ENCODE results near the gene NHLRC2. TPM values are rescaled to one million over a fixed set of nuclear protein-coding genes. Genes with fewer than 3 reads are reported as not detected.

Gene NHLRC2
- total RNA-seq, 1 experiment from 2014 or later = 30.9 TPM

GRCh38 chr10:113846036-113846435, 8.4 kb upstream of the NHLRC2 start:
- no peak overlapping the region for H3K4ac ChIP-seq (ENCODE audit: low read depth, low read length)
- Mint-ChIP-seq H3K27ac (no peak overlapping the region), H3K4me3 (no peak overlapping the region), H3K27me3 (ENCODE audit: low read depth) (no peaks in the 10 kb centered on the region), H3K9me3 (no peaks in the 10 kb centered on the region), H3K4me1 (peaks cover 7 to 8% of the 10 kb centered on the region in 2 experiments; a peak in 2 of 4 replicates), H3K36me3 (ENCODE audit: insufficient read depth in 1 of 3, low read depth in 3 of 3) (peaks cover 0 to 26% (median 16%) of the 10 kb centered on the region in 3 experiments; a peak in 5 of 7 replicates)
- no peak overlapping the region for H2BK15ac ChIP-seq (ENCODE audit: low read depth, low read length)
- WGBS (ENCODE audit: extremely low coverage, insufficient read length, low lambda C conversion rate) = no CpG with 5 or more reads among the region's 2 CpGs
- H2BK20ac ChIP-seq (ENCODE audit: low read depth, low read length, poor library complexity, severe bottlenecking) = no peak overlapping the region
- H2AK5ac ChIP-seq (ENCODE audit: insufficient read length, low read length) = no peak overlapping the region
- no peaks in the 10 kb centered on the region for H3K9me3 ChIP-seq (ENCODE audit: control insufficient read depth, low read depth, low read length)
- no peak overlapping the region for H3K18ac ChIP-seq (ENCODE audit: insufficient read length, low read depth, low read length)
- H3K14ac ChIP-seq (ENCODE audit: insufficient read depth, low read length) = no peak overlapping the region
- no peaks in the 10 kb centered on the region for H3K4me1 ChIP-seq (ENCODE audit: insufficient read depth, low read length)
- H2BK5ac ChIP-seq (ENCODE audit: insufficient read length, low read length) = no peak overlapping the region
- no peak overlapping the region for H2BK120ac ChIP-seq (ENCODE audit: low read depth, low read length, poor library complexity, severe bottlenecking)
- H3K27me3 ChIP-seq (ENCODE audit: insufficient read depth, low read length) = no peaks in the 10 kb centered on the region
- no peak for TF ChIP-seq CTCF (conservative IDR thresholded peaks at IDR 0.05)
- no peak overlapping the region for H3K4me2 ChIP-seq (ENCODE audit: insufficient read depth, insufficient read length, low read length)
- H4K20me1 ChIP-seq (ENCODE audit: control insufficient read depth, insufficient read depth, insufficient read length) = no peaks in the 10 kb centered on the region
- H4K5ac ChIP-seq (ENCODE audit: insufficient read length, low read depth, low read length) = no peak overlapping the region
- no peak overlapping the region for H2AFZ ChIP-seq (ENCODE audit: low read length)
- no peak overlapping the region for H4K8ac ChIP-seq (replicated peaks; ENCODE audit: insufficient read length, low read depth, low read length)
- H3T11ph ChIP-seq (ENCODE audit: low read length) = no peak overlapping the region
- no peak for DNase-seq
- H2BK12ac ChIP-seq (ENCODE audit: insufficient read length, low read depth, low read length) = no peak overlapping the region
- no peaks in the 10 kb centered on the region for H3K23me2 ChIP-seq (ENCODE audit: insufficient read length, low read depth, low read length, poor library complexity, severe bottlenecking)
- no peak overlapping the region for H3K9ac ChIP-seq (ENCODE audit: extremely low read depth, insufficient read length, low read length)
- no peak overlapping the region for H3K27ac ChIP-seq (ENCODE audit: insufficient read length, low read depth, low read length)
- no peaks in the 10 kb centered on the region for H3K79me1 ChIP-seq (ENCODE audit: insufficient read depth, low read depth, low read length, poor library complexity, severe bottlenecking)
- H3K56ac ChIP-seq (ENCODE audit: insufficient read length, low read depth, low read length) = no peak overlapping the region
- H3K79me2 ChIP-seq (ENCODE audit: insufficient read depth, low read length) = no peaks in the 10 kb centered on the region
- H3K23ac ChIP-seq (ENCODE audit: insufficient read length, low read depth, low read length) = no peak overlapping the region
- H4K91ac ChIP-seq (ENCODE audit: insufficient read length, low read depth, low read length) = no peak overlapping the region
